Measurements from ENCODE around the gene PALLD.

PALLD gene

DNA sequence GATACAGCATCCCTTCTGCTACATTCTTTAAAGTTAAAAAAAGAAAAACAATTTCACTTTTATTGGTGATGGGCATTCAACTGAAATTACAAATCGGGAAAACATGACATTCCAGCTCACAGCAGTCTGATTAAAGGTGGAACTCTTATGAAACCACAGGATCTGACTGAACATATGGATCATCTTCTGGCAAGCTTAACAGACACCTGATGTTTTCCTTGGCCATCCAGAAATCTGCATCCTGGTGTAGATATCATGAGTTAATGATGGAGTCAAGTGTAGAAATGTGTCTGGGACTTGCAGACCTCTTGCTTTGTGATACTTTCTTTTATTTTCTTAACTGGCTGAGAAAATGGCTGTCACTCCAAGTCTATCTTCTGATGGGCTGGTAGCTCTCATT is 345.3 kb downstream of the PALLD start:
- H3K27ac ChIP-seq (ENCODE audit: low read depth, low read length, poor library complexity, severe bottlenecking), result no peak overlapping the region
- no peak overlapping the region for H3K4me2 ChIP-seq (ENCODE audit: low read length)
- H3F3A ChIP-seq (ENCODE audit: insufficient read depth, low read length), result no peaks in the 10 kb centered on the region
- no peaks in the 10 kb centered on the region for H3K9me2 ChIP-seq (ENCODE audit: low read depth, low read length)
- 0 out of 2 replicates have a peak, but pooled peaks cover 6% of the 10 kb centered on the region for H3K27me3 ChIP-seq (ENCODE audit: insufficient read depth, low read length)
- TF ChIP-seq, protein P1, sequence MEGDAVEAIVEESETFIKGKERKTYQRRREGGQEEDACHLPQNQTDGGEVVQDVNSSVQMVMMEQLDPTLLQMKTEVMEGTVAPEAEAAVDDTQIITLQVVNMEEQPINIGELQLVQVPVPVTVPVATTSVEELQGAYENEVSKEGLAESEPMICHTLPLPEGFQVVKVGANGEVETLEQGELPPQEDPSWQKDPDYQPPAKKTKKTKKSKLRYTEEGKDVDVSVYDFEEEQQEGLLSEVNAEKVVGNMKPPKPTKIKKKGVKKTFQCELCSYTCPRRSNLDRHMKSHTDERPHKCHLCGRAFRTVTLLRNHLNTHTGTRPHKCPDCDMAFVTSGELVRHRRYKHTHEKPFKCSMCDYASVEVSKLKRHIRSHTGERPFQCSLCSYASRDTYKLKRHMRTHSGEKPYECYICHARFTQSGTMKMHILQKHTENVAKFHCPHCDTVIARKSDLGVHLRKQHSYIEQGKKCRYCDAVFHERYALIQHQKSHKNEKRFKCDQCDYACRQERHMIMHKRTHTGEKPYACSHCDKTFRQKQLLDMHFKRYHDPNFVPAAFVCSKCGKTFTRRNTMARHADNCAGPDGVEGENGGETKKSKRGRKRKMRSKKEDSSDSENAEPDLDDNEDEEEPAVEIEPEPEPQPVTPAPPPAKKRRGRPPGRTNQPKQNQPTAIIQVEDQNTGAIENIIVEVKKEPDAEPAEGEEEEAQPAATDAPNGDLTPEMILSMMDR (IDR thresholded peaks at IDR 0.05; ENCODE audit: low read length), result no peak
- no peak for TF ChIP-seq EZH2 (IDR thresholded peaks at IDR 0.05; ENCODE audit: borderline replicate concordance, low read length)
- no peak overlapping the region for H2AFZ ChIP-seq (ENCODE audit: low read length)
- H3K4me1 ChIP-seq (ENCODE audit: insufficient read depth, low read length, severe bottlenecking), result no peaks in the 10 kb centered on the region
- H3K4me3 ChIP-seq (ENCODE audit: low read depth, low read length, poor library complexity, severe bottlenecking), result no peak overlapping the region
- no peak overlapping the region for H3K9ac ChIP-seq (ENCODE audit: low read length)
- no peaks in the 10 kb centered on the region for H3K9me3 ChIP-seq (ENCODE audit: low read length)
- no peaks in the 10 kb centered on the region for H4K20me1 ChIP-seq (ENCODE audit: insufficient read depth, low read length)
- H3K36me3 ChIP-seq (ENCODE audit: insufficient read depth, low read length), result no peaks in the 10 kb centered on the region
- no peaks in the 10 kb centered on the region for H3K79me2 ChIP-seq (ENCODE audit: insufficient read depth, low read length)

DNA sequence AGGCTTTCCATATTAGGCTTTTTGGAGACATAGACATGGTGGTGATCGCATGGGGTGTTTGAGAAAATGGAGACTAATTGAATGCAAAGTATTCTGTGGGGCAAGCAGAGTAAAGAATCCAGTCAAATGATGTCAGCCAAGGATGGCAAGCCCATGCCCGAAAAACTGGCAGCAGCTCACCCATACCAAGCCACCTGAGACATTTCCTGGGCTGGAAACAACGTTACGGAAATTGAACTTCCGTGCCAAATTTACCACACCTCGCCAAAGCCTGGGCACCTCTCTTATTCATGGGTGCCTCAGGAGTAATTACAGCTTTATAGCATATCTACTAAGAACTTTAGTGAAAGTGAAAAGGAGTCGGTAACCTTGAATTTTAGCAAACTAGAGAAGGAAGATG is 346.8 kb downstream of the PALLD start:
- no peak overlapping the region for H2AFZ ChIP-seq (ENCODE audit: low read length)
- no peaks in the 10 kb centered on the region for H3K4me1 ChIP-seq (ENCODE audit: insufficient read depth, low read length, severe bottlenecking)
- H3K4me3 ChIP-seq (ENCODE audit: low read depth, low read length, poor library complexity, severe bottlenecking), result no peak overlapping the region
- H3K27me3 ChIP-seq (ENCODE audit: insufficient read depth, low read length), result no peaks in the 10 kb centered on the region
- no peak overlapping the region for H3K9ac ChIP-seq (ENCODE audit: low read length)
- TF ChIP-seq, protein P1 (IDR thresholded peaks at IDR 0.05; ENCODE audit: low read length), result no peak
- no peak for TF ChIP-seq EZH2 (IDR thresholded peaks at IDR 0.05; ENCODE audit: borderline replicate concordance, low read length)
- H3K9me2 ChIP-seq (ENCODE audit: low read depth, low read length), result no peaks in the 10 kb centered on the region
- H3F3A ChIP-seq (ENCODE audit: insufficient read depth, low read length), result no peaks in the 10 kb centered on the region
- H3K36me3 ChIP-seq (ENCODE audit: insufficient read depth, low read length), result no peaks in the 10 kb centered on the region
- no peak overlapping the region for H3K4me2 ChIP-seq (ENCODE audit: low read length)
- no peak overlapping the region for H3K27ac ChIP-seq (ENCODE audit: low read depth, low read length, poor library complexity, severe bottlenecking)
- H3K9me3 ChIP-seq (ENCODE audit: low read length), result no peaks in the 10 kb centered on the region
- no peaks in the 10 kb centered on the region for H3K79me2 ChIP-seq (ENCODE audit: insufficient read depth, low read length)
- H4K20me1 ChIP-seq (ENCODE audit: insufficient read depth, low read length), result no peaks in the 10 kb centered on the region

DNA sequence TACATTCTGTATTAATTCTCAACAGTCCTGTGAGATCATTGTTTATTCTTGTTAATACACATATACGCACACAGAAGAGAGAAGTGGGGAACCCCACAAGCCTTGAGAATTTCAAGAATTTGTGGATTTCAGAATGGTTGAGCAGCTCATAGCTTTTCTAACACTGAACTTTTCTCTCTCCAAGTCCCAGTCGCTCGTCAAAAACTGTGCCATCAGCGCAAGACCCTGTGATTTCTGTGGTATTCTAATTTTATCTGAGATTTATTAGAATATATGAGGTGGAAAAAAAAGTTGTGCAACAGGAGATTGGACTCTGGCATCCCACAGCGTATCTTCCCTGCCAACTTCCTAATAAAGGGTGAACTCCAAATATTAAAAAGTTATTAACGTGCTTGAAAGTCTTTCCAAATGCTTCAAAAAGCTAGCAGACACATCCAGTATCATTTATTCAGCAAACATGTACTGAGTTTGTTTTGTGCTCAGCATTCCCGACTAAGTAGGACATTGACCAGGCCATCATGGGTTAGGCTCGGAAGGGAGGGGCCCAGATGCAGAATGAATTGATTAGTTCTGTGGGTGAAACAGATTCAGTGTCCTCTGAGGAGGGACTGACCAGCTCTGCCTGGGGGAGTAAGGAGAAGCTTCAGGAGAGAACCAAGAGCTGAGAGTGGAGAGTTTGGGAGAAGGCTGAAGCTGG is 347.6 kb downstream of the PALLD start:
- Histone ChIP-seq H3K79me2 (ENCODE audit: insufficient read depth, low read length) (no peaks in the 10 kb centered on the region), H3F3A (ENCODE audit: insufficient read depth, low read length) (no peaks in the 10 kb centered on the region), H4K20me1 (ENCODE audit: insufficient read depth, low read length) (no peaks in the 10 kb centered on the region), H3K36me3 (ENCODE audit: insufficient read depth, low read length) (no peaks in the 10 kb centered on the region), H3K27me3 (ENCODE audit: insufficient read depth, low read length) (no peaks in the 10 kb centered on the region), H2AFZ (ENCODE audit: low read length) (no peak overlapping the region), H3K4me1 (ENCODE audit: insufficient read depth, low read length, severe bottlenecking) (no peaks in the 10 kb centered on the region), H3K27ac (ENCODE audit: low read depth, low read length, poor library complexity, severe bottlenecking) (no peak overlapping the region), H3K9me3 (ENCODE audit: low read length) (no peaks in the 10 kb centered on the region), H3K9me2 (ENCODE audit: low read depth, low read length) (no peaks in the 10 kb centered on the region), H3K4me3 (ENCODE audit: low read depth, low read length, poor library complexity, severe bottlenecking) (no peak overlapping the region), H3K9ac (ENCODE audit: low read length) (no peak overlapping the region), H3K4me2 (ENCODE audit: low read length) (no peak overlapping the region)
- TF ChIP-seq, protein P1 (IDR thresholded peaks at IDR 0.05; ENCODE audit: low read length), result no peak
- no peak for TF ChIP-seq EZH2 (IDR thresholded peaks at IDR 0.05; ENCODE audit: borderline replicate concordance, low read length)
